GM13976 (cell line): Measurements from ENCODE around the gene FNDC10.
"Not testable (repeated sequence)": the region's sequence is repeated elsewhere in the genome, so short reads cannot be mapped to it uniquely, and the experiment has no call there.

ENCODE experiments used
- DNase-seq: peaks from one replicate; pipeline ENCODE4 v3.0.0; 2012; ENCODE audit warnings: low spot score
- in situ Hi-C: fragments of 300-500 bp; cut with MboI; formaldehyde crosslinking; loops from one replicate; pipeline ENCODE4 v1.12.0; 2022; ENCODE audit warnings: low sequenced_read_pairs, mixed read lengths, inconsistent platforms; ENCODE audit not compliant: unreplicated experiment
- TF ChIP-seq, protein P1 (sequence below): IDR thresholded peaks from 2 replicates; pipeline ENCODE4 v1.5.1; 2012; ENCODE audit warnings: borderline replicate concordance, mild to moderate bottlenecking; ENCODE audit not compliant: insufficient read depth; ENCODE audit errors: extremely low read depth, missing control alignments, control extremely low read depth

The FNDC10 gene

DNA sequence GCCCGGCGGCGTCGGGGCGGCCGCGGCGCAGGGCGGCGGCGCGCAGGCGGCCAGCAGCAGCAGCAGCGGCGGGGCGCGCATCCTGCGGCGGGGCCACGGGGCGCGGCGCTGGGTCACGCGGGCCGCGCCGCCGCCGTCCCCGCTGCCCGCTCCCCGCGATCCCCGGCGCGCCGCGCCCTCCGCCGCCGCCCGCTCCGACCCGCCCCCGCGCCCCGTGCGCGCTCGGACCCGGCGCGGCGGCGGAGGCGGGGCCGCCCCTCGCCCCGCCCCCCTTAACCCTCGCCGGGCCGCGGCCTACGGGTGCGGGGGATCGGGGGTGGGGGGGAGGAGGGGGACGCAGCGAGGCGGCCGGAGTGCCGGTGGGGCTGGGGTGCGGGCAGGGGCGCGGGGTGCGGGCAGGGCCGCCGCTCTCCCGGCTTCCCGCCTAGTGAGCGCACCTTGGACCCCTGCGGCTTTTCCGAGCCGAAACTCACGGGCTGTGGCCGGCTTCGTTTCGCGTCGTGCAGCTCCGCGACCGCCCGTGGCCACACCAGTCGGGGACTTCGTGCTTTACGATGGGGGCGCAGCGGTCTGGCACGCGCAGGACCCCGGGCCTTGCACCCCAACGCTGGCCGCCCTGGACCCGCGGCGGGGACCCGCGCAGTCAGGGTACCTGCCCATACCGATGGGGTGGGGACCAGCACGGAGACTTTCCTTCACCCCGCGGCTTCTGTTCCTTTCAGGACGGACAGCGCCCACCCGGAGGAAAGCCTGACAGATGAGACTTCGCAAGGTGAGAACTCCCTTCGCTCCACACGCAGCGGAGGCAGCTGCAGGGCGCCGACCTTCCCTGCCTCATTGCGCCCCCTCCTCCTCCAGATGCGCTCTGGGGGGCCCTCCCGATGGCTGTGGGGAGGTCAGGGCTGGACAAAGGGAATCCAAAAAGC lies at the start of gene FNDC10:
Gene FNDC10, minus strand, starts transcription at position 201 of the 926 bp plus-strand sequence. Its CDS starts 120 bp downstream, at position 81.
- peak; percentile 57 for DNase-seq
- in situ Hi-C loops = no loop called here
- TF ChIP-seq, protein P1, sequence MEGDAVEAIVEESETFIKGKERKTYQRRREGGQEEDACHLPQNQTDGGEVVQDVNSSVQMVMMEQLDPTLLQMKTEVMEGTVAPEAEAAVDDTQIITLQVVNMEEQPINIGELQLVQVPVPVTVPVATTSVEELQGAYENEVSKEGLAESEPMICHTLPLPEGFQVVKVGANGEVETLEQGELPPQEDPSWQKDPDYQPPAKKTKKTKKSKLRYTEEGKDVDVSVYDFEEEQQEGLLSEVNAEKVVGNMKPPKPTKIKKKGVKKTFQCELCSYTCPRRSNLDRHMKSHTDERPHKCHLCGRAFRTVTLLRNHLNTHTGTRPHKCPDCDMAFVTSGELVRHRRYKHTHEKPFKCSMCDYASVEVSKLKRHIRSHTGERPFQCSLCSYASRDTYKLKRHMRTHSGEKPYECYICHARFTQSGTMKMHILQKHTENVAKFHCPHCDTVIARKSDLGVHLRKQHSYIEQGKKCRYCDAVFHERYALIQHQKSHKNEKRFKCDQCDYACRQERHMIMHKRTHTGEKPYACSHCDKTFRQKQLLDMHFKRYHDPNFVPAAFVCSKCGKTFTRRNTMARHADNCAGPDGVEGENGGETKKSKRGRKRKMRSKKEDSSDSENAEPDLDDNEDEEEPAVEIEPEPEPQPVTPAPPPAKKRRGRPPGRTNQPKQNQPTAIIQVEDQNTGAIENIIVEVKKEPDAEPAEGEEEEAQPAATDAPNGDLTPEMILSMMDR = no peak

- in situ Hi-C loops, DNase-seq: not testable (repeated sequence)
Measured at GRCh38 chr1:1648265-1648664, 48.3 kb upstream of the FNDC10 start.

DNA sequence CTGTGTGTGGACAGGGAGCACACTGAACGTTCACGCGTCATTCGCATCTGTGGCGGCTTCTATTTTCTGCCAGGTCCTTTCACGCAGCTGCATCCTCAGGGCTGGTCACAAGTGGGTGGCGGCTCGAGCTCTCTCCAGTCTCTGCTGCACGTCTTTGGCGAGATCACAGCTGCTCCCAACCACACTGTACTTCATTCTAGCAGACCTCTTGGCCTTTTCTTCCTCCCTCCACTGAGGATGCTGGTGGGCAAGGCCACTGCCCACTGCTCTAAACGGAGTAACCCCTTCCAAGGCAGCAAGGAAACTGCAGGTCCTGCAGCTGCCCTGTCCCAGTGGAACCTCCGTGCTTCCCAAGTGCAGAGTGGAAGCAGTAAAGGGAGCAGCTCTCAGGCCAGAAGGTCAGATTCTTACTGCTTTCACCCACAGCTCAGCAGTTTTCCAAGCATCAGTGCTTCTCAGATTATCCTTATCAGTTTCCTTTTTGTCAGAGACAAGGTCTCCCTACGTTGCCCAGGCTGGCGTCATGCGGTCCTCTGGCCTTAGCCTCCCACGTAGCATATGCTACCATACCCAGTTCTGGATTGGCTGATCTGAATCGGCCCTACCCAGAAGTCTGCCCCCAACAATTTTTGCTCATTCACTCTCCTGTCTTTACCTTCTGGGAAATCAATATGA lies 47.8 kb upstream of the FNDC10 start:
- DNase-seq, in situ Hi-C loops: not testable (repeated sequence)

DNA sequence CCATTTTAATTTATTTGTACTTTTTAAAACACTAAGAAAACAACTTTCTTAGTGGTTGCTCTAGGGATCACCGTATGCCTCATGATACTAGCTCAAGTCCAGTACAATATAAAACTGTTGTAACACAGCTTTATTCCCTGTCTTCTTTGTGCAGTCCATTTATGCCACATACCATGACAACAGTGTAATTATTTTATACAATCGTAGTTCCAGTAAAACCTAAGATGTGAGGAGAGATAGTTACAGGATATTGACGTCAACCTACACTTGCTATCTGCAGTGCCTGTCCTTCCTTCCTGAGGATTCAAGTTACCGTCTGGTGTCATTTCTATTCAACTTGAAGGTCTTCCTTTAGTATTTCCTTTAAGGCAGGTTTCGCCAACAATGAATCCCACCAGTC lies 46.4 kb upstream of the FNDC10 start:
- in situ Hi-C loops, DNase-seq: not testable (repeated sequence)

DNA sequence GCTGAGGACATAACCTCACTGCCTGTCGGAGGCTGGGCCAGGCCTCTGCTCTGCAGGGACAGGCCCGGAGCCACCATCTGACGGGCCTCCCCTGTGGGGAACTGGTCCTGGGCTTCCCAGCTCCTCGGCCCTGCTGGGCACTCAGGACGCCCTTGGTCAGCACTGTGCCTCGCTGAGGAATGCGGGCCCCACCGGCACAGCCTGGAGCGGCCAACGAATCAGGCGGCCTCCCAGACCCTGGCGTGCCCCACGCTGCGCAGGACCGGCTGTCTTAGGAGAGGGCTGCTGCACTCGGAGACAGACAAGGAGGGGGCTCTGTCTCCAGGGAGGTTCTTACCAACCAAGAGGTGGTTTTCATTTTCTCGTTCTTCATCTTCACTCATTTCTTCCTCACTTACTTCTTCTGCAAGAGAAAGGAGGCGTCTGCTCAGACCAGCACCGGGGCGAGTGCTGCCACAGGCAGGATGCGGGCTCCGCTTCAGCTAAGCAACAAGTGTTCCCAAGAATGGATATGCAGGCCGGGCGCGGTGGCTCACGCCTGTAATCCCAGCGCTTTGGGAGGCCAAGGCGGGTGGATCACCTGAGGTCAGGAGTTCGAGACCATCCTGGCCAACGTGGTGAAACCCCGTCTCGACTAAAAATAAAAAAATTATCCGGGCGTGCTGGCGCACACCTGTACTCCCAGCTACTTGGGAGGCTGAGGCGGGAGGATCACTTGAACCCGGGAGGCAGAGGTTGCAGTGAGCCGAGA lies 41.0 kb upstream of the FNDC10 start:
- DNase-seq, in situ Hi-C loops: not testable (repeated sequence)

DNA sequence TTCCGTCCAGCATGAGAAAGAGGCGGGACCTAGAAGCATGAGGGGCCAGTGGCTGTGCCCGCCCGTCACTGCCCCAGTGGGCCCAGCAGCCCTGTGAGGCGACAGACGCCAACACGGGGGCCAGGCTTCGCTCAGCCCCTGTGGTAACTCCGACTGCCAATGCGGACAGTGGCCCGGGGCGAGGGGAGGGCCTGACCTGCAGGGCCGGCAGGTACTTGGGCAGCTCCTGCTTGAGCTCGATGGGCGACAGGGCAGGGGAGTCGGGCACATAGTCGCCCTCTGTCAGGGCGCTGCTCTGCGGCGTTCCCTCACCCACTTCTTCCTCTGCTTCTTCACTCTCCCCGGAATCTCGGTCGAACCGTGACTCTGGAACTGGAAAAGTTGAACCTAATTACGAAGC lies 40.1 kb upstream of the FNDC10 start:
- DNase-seq, in situ Hi-C loops: not testable (repeated sequence)

DNA sequence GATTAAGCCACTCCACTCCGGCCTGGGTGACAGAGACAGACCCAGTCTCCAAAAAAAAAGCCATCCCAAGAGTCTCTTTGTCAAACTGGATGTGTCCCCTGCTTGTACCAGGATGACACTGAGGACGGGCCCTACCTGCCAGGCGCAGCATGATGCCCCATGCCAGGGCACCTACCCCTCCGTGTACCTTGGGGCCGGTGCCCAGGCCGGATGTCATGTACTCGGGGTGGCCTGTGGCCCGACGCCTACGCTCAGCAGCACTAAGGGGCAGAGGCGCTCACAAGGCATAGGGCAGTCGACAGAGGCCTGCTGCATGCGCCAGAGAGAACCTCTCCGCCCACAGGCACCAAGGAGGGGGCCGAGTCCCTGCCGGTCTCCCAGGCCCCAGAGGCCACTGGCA lies 39.4 kb upstream of the FNDC10 start:
- in situ Hi-C loops, DNase-seq: not testable (repeated sequence)

DNA sequence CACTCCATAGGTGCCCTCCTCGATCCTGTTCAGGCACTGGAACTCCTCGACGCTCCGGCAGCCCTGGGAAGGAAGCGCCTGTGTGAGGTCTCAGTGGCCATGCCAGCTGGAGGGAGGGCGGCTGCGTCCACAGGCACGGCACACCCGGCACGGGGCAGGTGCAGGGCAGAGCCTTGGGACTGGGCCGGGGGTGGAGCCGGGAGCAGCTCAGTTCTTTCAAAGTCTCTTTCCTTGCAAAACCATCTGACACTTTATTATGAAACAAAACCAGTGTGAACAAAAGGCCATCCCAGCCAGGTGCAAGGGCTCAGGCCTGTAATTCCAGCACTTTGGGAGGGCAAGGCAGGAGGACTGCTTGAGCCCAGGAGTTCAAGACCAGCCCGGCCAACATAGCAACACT lies 38.6 kb upstream of the FNDC10 start:
- in situ Hi-C loops, DNase-seq: not testable (repeated sequence)

GRCh38 chr1:1637479-1637875 lies 37.5 kb upstream of the FNDC10 start:
- DNase-seq = not testable (repeated sequence)

GRCh38 chr1:1636621-1637478 lies 36.9 kb upstream of the FNDC10 start:
- in situ Hi-C loops, DNase-seq: not testable (repeated sequence)

More at GRCh38 chr1:1637479-1637875, 37.5 kb upstream of the FNDC10 start:
- in situ Hi-C loops = not testable (repeated sequence)

- DNase-seq, in situ Hi-C loops: not testable (repeated sequence)
Measured at GRCh38 chr1:1634613-1635012, 34.7 kb upstream of the FNDC10 start.

DNA sequence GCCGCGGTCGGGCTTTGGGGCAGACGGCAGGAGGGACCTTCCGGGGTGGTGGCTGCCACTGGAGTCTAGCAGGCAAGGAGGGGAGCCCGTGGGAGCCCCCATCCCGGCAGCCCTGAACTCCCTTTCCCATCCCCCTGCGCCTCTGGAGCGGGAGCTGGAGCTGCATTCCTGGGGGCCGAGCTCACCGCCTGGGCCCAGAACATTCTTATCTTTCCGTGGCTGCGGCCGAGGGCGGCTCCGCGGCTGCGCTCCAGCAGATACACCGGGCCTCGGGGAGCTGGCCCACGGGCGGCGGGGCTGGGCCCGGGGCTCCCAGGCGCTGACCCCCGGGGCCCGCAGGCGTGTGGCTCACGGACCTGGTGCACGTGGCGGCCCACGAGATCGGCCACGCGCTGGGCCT lies 33.5 kb upstream of the FNDC10 start:
- DNase-seq, in situ Hi-C loops: not testable (repeated sequence)
